HG03097 (cell line): Measurements from ENCODE around the gene SH3RF3.

Source experiments
- ATAC-seq: cut with Tn5 transposase; IDR thresholded peaks from one replicate; pipeline ENCODE4 v1.9.1; 2021; ENCODE audit not compliant: unreplicated experiment, low FRiP score

SH3RF3 gene

GRCh38 chr2:109295070-109295780 lies 166.2 kb downstream of the SH3RF3 start:
- ATAC-seq = no peak

GRCh38 chr2:109295781-109296117 lies 166.7 kb downstream of the SH3RF3 start:
- no peak for ATAC-seq

GRCh38 chr2:109297566-109298490 lies 168.8 kb downstream of the SH3RF3 start:
- no peak for ATAC-seq

- no peak for ATAC-seq
These were observed 169.8 kb downstream of the SH3RF3 start for GRCh38 chr2:109298851-109299250.

- no peak for ATAC-seq
These were observed 170.5 kb downstream of the SH3RF3 start for GRCh38 chr2:109299536-109299935.

GRCh38 chr2:109300582-109300981 lies 171.6 kb downstream of the SH3RF3 start:
- no peak for ATAC-seq

- no peak for ATAC-seq
These were observed 172.7 kb downstream of the SH3RF3 start for GRCh38 chr2:109301746-109302145.

GRCh38 chr2:109302319-109302718 lies 173.3 kb downstream of the SH3RF3 start:
- ATAC-seq = no peak

- no peak for ATAC-seq
These were observed 175.2 kb downstream of the SH3RF3 start for GRCh38 chr2:109304242-109304641.

GRCh38 chr2:109304731-109305470 lies 175.9 kb downstream of the SH3RF3 start:
- no peak for ATAC-seq

GRCh38 chr2:109305490-109306167 lies 176.6 kb downstream of the SH3RF3 start:
- no peak for ATAC-seq

- no peak for ATAC-seq
These were observed 177.2 kb downstream of the SH3RF3 start for GRCh38 chr2:109306190-109306589.

- ATAC-seq = no peak
These were observed 182.8 kb downstream of the SH3RF3 start for GRCh38 chr2:109311771-109312170.

- ATAC-seq = no peak
These were observed 183.9 kb downstream of the SH3RF3 start for GRCh38 chr2:109312902-109313301.

- ATAC-seq = no peak
These were observed 184.3 kb downstream of the SH3RF3 start for GRCh38 chr2:109313343-109313742.

GRCh38 chr2:109316091-109316490 lies 187.1 kb downstream of the SH3RF3 start:
- no peak for ATAC-seq

GRCh38 chr2:109317471-109318095 lies 188.6 kb downstream of the SH3RF3 start:
- no peak for ATAC-seq

GRCh38 chr2:109318150-109318948 lies 189.3 kb downstream of the SH3RF3 start:
- no peak for ATAC-seq

- no peak for ATAC-seq
These were observed 189.9 kb downstream of the SH3RF3 start for GRCh38 chr2:109318949-109319342.
